ENCODE results near the gene PGBD5. TPM values are rescaled to one million over a fixed set of nuclear protein-coding genes. Genes with fewer than 3 reads are reported as not detected.

The PGBD5 gene
- total RNA-seq, 1 experiment from 2014 or later, result 37.8 TPM

- Mint-ChIP-seq H3K36me3 (ENCODE audit: insufficient read depth, unreplicated experiment) (peaks cover 30% of the 10 kb centered on the region), H3K27me3 (ENCODE audit: unreplicated experiment) (no peaks in the 10 kb centered on the region), H3K9me3 (ENCODE audit: low read depth, unreplicated experiment) (no peaks in the 10 kb centered on the region), H3K4me3 (ENCODE audit: low read depth, unreplicated experiment) (no peak overlapping the region), H3K27ac (ENCODE audit: unreplicated experiment) (no peak overlapping the region), H3K4me1 (ENCODE audit: low read depth, unreplicated experiment) (no peaks in the 10 kb centered on the region)
- intact Hi-C loops (cut with micrococcal nuclease; ENCODE audit: unreplicated experiment), result no loop called here
- no peak for TF ChIP-seq CTCF (IDR thresholded peaks at IDR 0.05; ENCODE audit: unreplicated experiment)
- BruUV-seq (replicated peaks), result no TSS peak
- DNase-seq, result no peak
- CTCF ChIA-PET, result no interaction called here
These were observed 77.6 kb downstream of the PGBD5 start for GRCh38 chr1:230348386-230349019.

GRCh38 chr1:230347896-230348295 lies 78.2 kb downstream of the PGBD5 start:
- H3K9me3 Mint-ChIP-seq (ENCODE audit: low read depth, unreplicated experiment), result no peaks in the 10 kb centered on the region
- no peak for TF ChIP-seq CTCF (IDR thresholded peaks at IDR 0.05; ENCODE audit: unreplicated experiment)
- H3K36me3 Mint-ChIP-seq (ENCODE audit: insufficient read depth, unreplicated experiment), result peaks cover 30% of the 10 kb centered on the region
- no peaks in the 10 kb centered on the region for H3K4me1 Mint-ChIP-seq (ENCODE audit: low read depth, unreplicated experiment)
- BruUV-seq (replicated peaks), result no TSS peak
- no peak overlapping the region for H3K4me3 Mint-ChIP-seq (ENCODE audit: low read depth, unreplicated experiment)
- intact Hi-C loops (cut with micrococcal nuclease; ENCODE audit: unreplicated experiment), result no loop called here
- CTCF ChIA-PET, result no interaction called here
- H3K27me3 Mint-ChIP-seq (ENCODE audit: unreplicated experiment), result no peaks in the 10 kb centered on the region
- no peak for DNase-seq
- no peak overlapping the region for H3K27ac Mint-ChIP-seq (ENCODE audit: unreplicated experiment)

GRCh38 chr1:230345139-230345885 lies 80.8 kb downstream of the PGBD5 start:
- CTCF ChIA-PET, result no interaction called here
- H3K27me3 Mint-ChIP-seq (ENCODE audit: unreplicated experiment), result no peaks in the 10 kb centered on the region
- DNase-seq, result no peak
- H3K27ac Mint-ChIP-seq (ENCODE audit: unreplicated experiment), result no peak overlapping the region
- TF ChIP-seq CTCF (IDR thresholded peaks at IDR 0.05; ENCODE audit: unreplicated experiment), result no peak
- intact Hi-C loops (cut with micrococcal nuclease; ENCODE audit: unreplicated experiment), result no loop called here
- no TSS peak for BruUV-seq (replicated peaks)
- no peaks in the 10 kb centered on the region for H3K9me3 Mint-ChIP-seq (ENCODE audit: low read depth, unreplicated experiment)
- peaks cover 29% of the 10 kb centered on the region for H3K36me3 Mint-ChIP-seq (ENCODE audit: insufficient read depth, unreplicated experiment)
- H3K4me3 Mint-ChIP-seq (ENCODE audit: low read depth, unreplicated experiment), result no peak overlapping the region
- H3K4me1 Mint-ChIP-seq (ENCODE audit: low read depth, unreplicated experiment), result no peaks in the 10 kb centered on the region

GRCh38 chr1:230342699-230343098 lies 83.4 kb downstream of the PGBD5 start:
- no peak for DNase-seq
- intact Hi-C loops (cut with micrococcal nuclease; ENCODE audit: unreplicated experiment), result no loop called here
- Mint-ChIP-seq H3K4me1 (ENCODE audit: low read depth, unreplicated experiment) (no peaks in the 10 kb centered on the region), H3K9me3 (ENCODE audit: low read depth, unreplicated experiment) (no peaks in the 10 kb centered on the region), H3K36me3 (ENCODE audit: insufficient read depth, unreplicated experiment) (peaks cover 8% of the 10 kb centered on the region), H3K27me3 (ENCODE audit: unreplicated experiment) (no peaks in the 10 kb centered on the region), H3K27ac (ENCODE audit: unreplicated experiment) (no peak overlapping the region), H3K4me3 (ENCODE audit: low read depth, unreplicated experiment) (no peak overlapping the region)
- TF ChIP-seq CTCF (IDR thresholded peaks at IDR 0.05; ENCODE audit: unreplicated experiment), result no peak
- no TSS peak for BruUV-seq (replicated peaks)
- CTCF ChIA-PET, result interaction anchor here (0.5 to 0.7 kb wide), 2 partner anchors 9 to 426 kb away, joined by 3 to 5 read pairs; no protein-coding TSS in a partner anchor
